Measurements from ENCODE around the gene LRRFIP1. TPM values are rescaled to one million over a fixed set of nuclear protein-coding genes. Genes with fewer than 3 reads are reported as not detected.

Gene LRRFIP1
- total and polyA plus RNA-seq, 2 of the 13 experiments (the other 11 are each of a cell fraction or from before 2014, with no cell fraction given) = 15.9 to 40.5 TPM

DNA sequence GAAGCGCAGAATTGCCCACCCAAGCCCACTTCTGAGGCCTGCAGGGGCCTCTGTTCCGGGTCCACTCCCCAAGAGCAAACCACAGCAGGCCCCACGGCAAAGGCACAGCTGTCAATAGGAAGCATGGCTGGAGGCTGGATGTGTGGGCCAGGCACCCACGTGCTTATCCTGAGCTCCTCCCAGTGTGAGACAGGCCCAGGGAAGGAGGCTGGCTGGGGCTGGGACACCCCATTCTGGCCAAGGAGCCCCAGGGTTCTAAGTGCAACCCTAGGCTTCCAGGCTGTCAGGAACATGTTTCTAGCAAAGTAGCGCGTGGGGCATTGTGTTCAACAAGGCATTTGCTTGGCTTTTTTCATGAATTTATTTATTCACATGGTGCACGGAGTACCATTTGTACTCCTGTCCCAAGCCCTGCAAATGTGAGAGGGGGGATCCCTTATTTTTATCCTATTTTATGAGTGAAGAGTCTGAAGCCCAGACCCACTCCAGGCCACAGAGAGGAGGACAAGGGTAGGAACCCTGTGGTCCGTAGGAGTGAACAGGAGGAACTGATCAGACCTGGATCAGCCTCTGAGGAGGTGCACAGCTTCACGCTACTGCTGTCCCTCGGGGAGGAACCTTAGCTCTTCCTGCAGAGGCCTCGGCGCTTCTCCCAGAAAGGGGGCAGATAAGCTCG, 30.7 kb upstream of the LRRFIP1 start (continued):
- TF ChIP-seq, protein P1, sequence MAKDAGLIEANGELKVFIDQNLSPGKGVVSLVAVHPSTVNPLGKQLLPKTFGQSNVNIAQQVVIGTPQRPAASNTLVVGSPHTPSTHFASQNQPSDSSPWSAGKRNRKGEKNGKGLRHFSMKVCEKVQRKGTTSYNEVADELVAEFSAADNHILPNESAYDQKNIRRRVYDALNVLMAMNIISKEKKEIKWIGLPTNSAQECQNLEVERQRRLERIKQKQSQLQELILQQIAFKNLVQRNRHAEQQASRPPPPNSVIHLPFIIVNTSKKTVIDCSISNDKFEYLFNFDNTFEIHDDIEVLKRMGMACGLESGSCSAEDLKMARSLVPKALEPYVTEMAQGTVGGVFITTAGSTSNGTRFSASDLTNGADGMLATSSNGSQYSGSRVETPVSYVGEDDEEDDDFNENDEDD (CRISPR knock-in tag; IDR thresholded peaks at IDR 0.05; ENCODE audit: borderline replicate concordance) = peak; percentile 21; the same call in 1 of the 2 replicates
- TF ChIP-seq ZNF768 (CRISPR knock-in tag; IDR thresholded peaks at IDR 0.05) (peak; percentile 40; the same call in 1 of the 2 replicates), ZMYM2 (CRISPR knock-in tag; IDR thresholded peaks at IDR 0.05) (no peak), ARNT (IDR thresholded peaks at IDR 0.05) (no peak), ZNF33A (CRISPR knock-in tag; IDR thresholded peaks at IDR 0.05; ENCODE audit: borderline replicate concordance) (no peak), MIXL1 (CRISPR knock-in tag; IDR thresholded peaks at IDR 0.05) (no peak), ZNF816 (CRISPR knock-in tag; IDR thresholded peaks at IDR 0.05; ENCODE audit: borderline replicate concordance) (no peak), ZNF329 (CRISPR knock-in tag; IDR thresholded peaks at IDR 0.05; ENCODE audit: low read depth) (no peak), MTA1 (CRISPR knock-in tag; IDR thresholded peaks at IDR 0.05; ENCODE audit: borderline replicate concordance) (peak; percentile 30; the same call in 1 of the 2 replicates), BORCS8-MEF2B (CRISPR knock-in tag; IDR thresholded peaks at IDR 0.05) (0 out of 2 replicates have a peak, but pooled peaks have one; percentile 21)
- TF ChIP-seq, protein P2, sequence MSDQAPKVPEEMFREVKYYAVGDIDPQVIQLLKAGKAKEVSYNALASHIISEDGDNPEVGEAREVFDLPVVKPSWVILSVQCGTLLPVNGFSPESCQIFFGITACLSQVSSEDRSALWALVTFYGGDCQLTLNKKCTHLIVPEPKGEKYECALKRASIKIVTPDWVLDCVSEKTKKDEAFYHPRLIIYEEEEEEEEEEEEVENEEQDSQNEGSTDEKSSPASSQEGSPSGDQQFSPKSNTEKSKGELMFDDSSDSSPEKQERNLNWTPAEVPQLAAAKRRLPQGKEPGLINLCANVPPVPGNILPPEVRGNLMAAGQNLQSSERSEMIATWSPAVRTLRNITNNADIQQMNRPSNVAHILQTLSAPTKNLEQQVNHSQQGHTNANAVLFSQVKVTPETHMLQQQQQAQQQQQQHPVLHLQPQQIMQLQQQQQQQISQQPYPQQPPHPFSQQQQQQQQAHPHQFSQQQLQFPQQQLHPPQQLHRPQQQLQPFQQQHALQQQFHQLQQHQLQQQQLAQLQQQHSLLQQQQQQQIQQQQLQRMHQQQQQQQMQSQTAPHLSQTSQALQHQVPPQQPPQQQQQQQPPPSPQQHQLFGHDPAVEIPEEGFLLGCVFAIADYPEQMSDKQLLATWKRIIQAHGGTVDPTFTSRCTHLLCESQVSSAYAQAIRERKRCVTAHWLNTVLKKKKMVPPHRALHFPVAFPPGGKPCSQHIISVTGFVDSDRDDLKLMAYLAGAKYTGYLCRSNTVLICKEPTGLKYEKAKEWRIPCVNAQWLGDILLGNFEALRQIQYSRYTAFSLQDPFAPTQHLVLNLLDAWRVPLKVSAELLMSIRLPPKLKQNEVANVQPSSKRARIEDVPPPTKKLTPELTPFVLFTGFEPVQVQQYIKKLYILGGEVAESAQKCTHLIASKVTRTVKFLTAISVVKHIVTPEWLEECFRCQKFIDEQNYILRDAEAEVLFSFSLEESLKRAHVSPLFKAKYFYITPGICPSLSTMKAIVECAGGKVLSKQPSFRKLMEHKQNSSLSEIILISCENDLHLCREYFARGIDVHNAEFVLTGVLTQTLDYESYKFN (CRISPR knock-in tag; conservative IDR thresholded peaks at IDR 0.05) = 0 out of 2 replicates have a peak, but pooled peaks have one; percentile 14
- TF ChIP-seq, protein P3, sequence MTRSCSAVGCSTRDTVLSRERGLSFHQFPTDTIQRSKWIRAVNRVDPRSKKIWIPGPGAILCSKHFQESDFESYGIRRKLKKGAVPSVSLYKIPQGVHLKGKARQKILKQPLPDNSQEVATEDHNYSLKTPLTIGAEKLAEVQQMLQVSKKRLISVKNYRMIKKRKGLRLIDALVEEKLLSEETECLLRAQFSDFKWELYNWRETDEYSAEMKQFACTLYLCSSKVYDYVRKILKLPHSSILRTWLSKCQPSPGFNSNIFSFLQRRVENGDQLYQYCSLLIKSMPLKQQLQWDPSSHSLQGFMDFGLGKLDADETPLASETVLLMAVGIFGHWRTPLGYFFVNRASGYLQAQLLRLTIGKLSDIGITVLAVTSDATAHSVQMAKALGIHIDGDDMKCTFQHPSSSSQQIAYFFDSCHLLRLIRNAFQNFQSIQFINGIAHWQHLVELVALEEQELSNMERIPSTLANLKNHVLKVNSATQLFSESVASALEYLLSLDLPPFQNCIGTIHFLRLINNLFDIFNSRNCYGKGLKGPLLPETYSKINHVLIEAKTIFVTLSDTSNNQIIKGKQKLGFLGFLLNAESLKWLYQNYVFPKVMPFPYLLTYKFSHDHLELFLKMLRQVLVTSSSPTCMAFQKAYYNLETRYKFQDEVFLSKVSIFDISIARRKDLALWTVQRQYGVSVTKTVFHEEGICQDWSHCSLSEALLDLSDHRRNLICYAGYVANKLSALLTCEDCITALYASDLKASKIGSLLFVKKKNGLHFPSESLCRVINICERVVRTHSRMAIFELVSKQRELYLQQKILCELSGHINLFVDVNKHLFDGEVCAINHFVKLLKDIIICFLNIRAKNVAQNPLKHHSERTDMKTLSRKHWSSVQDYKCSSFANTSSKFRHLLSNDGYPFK (CRISPR knock-in tag; IDR thresholded peaks at IDR 0.05; ENCODE audit: borderline replicate concordance) = 0 out of 2 replicates have a peak, but pooled peaks have one; percentile 5
- TF ChIP-seq, protein P4, sequence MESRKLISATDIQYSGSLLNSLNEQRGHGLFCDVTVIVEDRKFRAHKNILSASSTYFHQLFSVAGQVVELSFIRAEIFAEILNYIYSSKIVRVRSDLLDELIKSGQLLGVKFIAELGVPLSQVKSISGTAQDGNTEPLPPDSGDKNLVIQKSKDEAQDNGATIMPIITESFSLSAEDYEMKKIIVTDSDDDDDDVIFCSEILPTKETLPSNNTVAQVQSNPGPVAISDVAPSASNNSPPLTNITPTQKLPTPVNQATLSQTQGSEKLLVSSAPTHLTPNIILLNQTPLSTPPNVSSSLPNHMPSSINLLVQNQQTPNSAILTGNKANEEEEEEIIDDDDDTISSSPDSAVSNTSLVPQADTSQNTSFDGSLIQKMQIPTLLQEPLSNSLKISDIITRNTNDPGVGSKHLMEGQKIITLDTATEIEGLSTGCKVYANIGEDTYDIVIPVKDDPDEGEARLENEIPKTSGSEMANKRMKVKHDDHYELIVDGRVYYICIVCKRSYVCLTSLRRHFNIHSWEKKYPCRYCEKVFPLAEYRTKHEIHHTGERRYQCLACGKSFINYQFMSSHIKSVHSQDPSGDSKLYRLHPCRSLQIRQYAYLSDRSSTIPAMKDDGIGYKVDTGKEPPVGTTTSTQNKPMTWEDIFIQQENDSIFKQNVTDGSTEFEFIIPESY (CRISPR knock-in tag; IDR thresholded peaks at IDR 0.05) = no peak
- TF ChIP-seq, protein P5, sequence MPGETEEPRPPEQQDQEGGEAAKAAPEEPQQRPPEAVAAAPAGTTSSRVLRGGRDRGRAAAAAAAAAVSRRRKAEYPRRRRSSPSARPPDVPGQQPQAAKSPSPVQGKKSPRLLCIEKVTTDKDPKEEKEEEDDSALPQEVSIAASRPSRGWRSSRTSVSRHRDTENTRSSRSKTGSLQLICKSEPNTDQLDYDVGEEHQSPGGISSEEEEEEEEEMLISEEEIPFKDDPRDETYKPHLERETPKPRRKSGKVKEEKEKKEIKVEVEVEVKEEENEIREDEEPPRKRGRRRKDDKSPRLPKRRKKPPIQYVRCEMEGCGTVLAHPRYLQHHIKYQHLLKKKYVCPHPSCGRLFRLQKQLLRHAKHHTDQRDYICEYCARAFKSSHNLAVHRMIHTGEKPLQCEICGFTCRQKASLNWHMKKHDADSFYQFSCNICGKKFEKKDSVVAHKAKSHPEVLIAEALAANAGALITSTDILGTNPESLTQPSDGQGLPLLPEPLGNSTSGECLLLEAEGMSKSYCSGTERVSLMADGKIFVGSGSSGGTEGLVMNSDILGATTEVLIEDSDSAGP (CRISPR knock-in tag; IDR thresholded peaks at IDR 0.05; ENCODE audit: borderline replicate concordance) = no peak

Measured in HepG2 (cell line).